Measurements from ENCODE around the gene RAB11A. TPM values are rescaled to one million over a fixed set of nuclear protein-coding genes. Genes with fewer than 3 reads are reported as not detected.

The RAB11A gene
- total RNA-seq, 1 donor from 2014 or later = 171 TPM

DNA sequence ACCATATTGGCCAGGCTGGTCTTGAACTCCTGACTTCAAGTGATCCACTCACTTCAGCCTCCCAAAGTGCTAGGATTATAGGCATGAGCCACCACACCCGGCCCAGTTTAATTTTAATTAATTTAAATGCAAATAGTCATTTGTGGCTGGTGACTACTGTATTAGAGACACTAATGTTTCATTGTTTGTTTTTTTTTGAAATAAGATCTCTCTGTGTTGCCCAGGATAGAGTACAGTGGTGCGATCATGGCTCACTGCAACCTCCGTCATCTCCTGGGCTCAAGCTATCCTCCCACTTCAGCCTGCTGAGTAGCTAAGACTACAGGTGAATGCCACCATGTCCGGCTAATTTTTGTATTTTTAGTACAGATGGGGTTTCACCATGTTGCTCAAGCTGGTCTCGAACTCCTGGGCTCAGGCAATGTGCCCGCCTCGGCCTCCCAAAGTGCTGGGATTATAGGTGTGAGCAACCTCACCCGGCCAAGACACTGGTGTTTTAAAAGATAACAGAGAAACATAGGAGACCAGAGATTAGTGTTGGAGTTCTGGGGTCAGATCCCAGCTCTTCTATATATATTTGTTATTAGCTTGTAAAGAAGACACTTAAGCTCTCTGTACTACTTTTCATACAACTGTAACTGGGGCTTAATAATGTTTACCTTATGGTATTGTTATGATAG lies 34.5 kb upstream of the RAB11A start:
- Mint-ChIP-seq H3K4me3 (no peak overlapping the region), H3K36me3 (ENCODE audit: low read depth) (no peaks in the 10 kb centered on the region), H3K27me3 (ENCODE audit: insufficient read depth) (no peaks in the 10 kb centered on the region), H3K4me1 (ENCODE audit: low read depth) (peaks cover 34% of the 10 kb centered on the region), H3K27ac (no peak overlapping the region), H3K9me3 (no peaks in the 10 kb centered on the region)
- intact Hi-C loops (cut with micrococcal nuclease) = no loop called here
- DNase-seq (ENCODE audit: low spot score) = no peak

DNA sequence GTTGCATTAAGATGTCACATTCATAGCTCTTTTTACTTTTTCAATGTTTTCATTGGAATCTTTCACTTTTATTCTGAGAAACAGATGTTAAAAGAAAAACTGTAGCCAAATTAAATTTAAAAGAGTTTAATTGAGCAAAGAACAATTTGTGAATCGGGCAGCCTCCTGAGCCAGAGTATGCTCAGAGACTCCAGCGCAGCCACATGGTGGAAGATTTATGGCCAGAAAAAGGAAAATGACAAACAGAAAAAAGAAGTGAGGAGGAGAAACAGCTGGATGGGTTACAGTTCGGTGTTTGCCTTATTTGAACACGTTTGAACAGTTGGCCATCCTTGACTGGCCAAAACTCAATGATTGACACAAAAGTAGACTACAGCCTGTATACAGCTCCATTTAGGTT lies 33.8 kb upstream of the RAB11A start:
- intact Hi-C loops (cut with micrococcal nuclease) = no loop called here
- Mint-ChIP-seq H3K36me3 (ENCODE audit: low read depth) (no peaks in the 10 kb centered on the region), H3K27ac (no peak overlapping the region), H3K4me3 (no peak overlapping the region), H3K4me1 (ENCODE audit: low read depth) (peaks cover 31% of the 10 kb centered on the region), H3K9me3 (no peaks in the 10 kb centered on the region), H3K27me3 (ENCODE audit: insufficient read depth) (no peaks in the 10 kb centered on the region)
- no peak for DNase-seq (ENCODE audit: low spot score)

DNA sequence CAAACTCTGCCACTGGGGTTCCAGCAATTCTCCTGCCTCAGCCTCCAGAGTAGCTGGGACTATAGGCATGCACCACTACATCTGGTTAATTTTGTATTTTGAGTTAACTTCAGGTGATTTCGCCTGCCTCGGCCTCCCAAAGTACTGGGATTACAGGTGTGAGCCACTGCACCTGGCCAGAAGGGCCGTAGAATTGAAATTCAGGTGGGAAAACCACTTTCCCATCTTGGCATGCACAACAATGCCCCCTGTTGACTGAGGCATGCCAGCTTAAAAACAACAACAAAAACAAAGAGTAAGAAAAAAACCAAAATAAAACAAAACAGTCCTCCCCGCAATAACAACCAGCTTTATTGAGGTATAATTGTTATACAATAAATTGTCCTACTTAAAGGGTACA lies 32.6 kb upstream of the RAB11A start:
- peaks cover 25% of the 10 kb centered on the region for H3K4me1 Mint-ChIP-seq (ENCODE audit: low read depth)
- H3K9me3 Mint-ChIP-seq = no peaks in the 10 kb centered on the region
- intact Hi-C loops (cut with micrococcal nuclease) = no loop called here
- no peak for DNase-seq (ENCODE audit: low spot score)
- no peaks in the 10 kb centered on the region for H3K36me3 Mint-ChIP-seq (ENCODE audit: low read depth)
- no peak overlapping the region for H3K27ac Mint-ChIP-seq
- no peak overlapping the region for H3K4me3 Mint-ChIP-seq
- H3K27me3 Mint-ChIP-seq (ENCODE audit: insufficient read depth) = peaks cover 2% of the 10 kb centered on the region

DNA sequence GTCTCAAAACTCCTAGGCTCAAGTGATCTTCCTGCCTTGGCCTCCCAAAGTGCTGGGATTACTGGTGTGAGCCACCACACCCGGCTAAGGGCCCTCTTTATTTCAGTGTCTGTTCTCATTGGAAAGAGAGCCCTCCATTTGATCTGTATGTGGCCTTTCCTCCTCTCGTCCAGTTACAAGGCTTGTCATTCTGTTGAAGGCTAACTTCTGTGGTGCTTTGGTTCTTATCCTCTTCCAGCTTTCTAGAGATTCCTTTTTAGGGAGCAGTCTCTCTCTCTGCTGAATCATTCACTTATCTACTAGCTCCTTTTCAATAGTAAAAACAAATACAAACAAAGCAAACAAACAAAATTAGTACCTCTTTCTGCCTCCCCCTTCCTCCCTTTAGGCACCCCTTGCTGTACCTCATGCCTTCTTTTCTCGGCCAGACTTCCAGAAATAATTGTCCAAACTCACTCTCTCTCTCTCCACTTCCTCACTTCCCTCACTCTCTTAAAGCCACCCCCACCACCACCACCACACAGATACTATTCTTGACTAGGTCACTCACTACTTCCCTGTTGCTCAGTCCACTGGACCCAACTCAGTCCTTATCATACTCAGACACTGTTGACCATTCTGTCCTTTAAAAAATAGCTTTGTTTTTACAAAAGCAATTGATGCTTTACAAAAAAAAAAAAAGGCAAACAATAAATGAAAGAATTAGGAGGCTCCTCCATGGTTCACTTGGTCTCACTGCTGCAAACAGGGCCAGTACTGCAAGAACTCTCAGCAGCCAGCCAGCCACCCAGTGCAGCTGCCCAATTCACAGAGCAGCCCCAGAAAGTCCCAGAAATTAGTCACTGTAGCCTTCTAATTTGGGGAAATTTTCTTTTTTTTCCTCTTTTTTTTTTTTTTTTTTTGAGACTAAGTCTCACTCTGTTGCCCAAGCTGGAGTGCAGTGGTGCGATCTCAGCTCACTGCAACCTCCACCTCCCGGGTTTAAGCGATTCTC lies 31.7 kb upstream of the RAB11A start:
- intact Hi-C loops (cut with micrococcal nuclease) = no loop called here
- Mint-ChIP-seq H3K9me3 (no peaks in the 10 kb centered on the region), H3K36me3 (ENCODE audit: low read depth) (no peaks in the 10 kb centered on the region), H3K4me3 (no peak overlapping the region), H3K27me3 (ENCODE audit: insufficient read depth) (peaks cover 4% of the 10 kb centered on the region), H3K27ac (peak overlapping the region; percentile 3), H3K4me1 (ENCODE audit: low read depth) (peaks cover 17% of the 10 kb centered on the region)
- DNase-seq (ENCODE audit: low spot score) = no peak

DNA sequence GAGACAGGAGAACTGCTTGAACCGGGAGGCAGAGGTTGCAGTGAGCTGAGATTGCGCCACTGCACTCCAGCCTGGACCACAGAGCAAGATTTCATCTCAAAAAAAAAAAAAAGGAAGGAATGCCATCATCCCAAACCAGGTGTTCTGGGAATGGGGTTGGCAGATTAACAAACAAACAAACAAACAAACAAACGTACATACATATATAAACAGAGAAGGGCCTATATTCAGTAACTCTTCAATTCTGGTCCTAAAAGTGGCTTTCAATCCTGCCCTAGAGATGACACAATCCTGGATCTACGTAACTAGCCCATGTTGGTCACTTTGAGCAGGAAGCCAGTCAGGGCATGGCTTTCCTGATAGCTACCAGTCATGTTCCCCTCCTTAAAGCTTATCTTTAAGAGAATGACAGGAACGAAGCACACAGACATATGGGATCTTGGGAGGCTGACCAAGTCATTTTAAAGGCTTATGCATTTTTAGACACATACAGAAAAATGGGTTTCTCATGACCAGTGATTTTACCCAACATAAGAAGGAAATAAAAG lies 29.9 kb upstream of the RAB11A start:
- Mint-ChIP-seq H3K27ac (no peak overlapping the region), H3K9me3 (no peaks in the 10 kb centered on the region), H3K4me3 (no peak overlapping the region), H3K36me3 (ENCODE audit: low read depth) (no peaks in the 10 kb centered on the region), H3K4me1 (ENCODE audit: low read depth) (no peaks in the 10 kb centered on the region), H3K27me3 (ENCODE audit: insufficient read depth) (peaks cover 4% of the 10 kb centered on the region)
- intact Hi-C loops (cut with micrococcal nuclease) = no loop called here
- no peak for DNase-seq (ENCODE audit: low spot score)

DNA sequence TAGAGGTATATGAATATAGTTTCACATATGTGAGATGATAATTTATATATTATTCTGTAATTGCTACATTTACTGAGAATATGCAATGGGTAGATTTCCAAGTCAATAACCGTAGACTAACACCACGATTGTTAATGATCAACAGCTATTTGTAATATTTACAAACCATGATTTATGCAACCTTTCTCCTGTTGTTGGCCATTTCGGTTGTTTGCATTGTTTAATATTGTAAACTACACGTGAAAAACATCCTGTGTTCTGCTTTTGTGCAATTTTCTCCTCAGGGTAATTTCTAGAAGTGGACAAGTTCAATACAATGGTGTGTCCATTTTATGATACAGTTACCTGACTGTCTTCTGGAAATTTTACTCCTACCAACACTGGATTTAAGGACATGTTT lies 29.3 kb upstream of the RAB11A start:
- no peak overlapping the region for H3K4me3 Mint-ChIP-seq
- H3K27me3 Mint-ChIP-seq (ENCODE audit: insufficient read depth) = peaks cover 4% of the 10 kb centered on the region
- intact Hi-C loops (cut with micrococcal nuclease) = no loop called here
- H3K9me3 Mint-ChIP-seq = no peaks in the 10 kb centered on the region
- H3K36me3 Mint-ChIP-seq (ENCODE audit: low read depth) = no peaks in the 10 kb centered on the region
- no peak for DNase-seq (ENCODE audit: low spot score)
- no peak overlapping the region for H3K27ac Mint-ChIP-seq
- no peaks in the 10 kb centered on the region for H3K4me1 Mint-ChIP-seq (ENCODE audit: low read depth)

DNA sequence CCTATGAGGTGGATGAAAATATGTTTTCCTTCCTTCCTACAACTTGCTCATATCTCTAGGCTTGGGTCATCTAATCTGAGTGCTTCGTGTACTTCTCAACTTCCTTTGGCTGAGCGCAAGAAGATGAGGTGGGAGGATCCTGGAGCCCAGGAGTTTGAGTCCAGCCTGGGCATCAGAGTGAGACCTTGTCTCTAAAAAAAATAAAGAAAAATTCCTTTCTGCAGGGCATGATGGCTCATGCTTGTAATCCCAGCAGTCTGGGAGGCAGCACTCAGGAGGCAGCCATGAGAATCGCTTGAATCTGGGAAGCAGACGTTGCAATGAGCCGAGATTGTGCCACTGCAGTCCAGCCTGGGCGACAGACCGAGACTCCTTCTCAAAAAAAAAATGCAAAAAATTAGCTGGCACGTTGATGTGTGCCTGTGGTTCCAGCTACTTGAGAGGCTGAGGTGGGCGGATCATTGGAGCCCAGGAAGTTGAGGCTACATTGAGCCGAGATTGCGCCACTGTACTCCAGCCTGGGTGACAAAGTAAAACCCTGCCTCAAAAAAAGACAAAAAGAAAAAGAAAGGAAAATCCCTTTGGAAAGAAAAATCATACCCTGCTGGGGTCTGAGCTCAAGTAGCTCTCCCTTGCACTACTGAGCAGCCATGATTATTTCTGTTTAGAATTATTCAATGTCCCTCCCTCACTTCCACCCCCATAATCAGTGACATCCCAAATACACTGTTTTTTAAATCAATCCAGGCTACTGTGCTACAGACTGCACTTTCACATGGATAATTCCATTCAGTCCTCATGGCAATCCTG lies 28.0 kb upstream of the RAB11A start:
- Mint-ChIP-seq H3K4me3 (no peak overlapping the region), H3K27ac (no peak overlapping the region), H3K9me3 (no peaks in the 10 kb centered on the region), H3K27me3 (ENCODE audit: insufficient read depth) (peaks cover 4% of the 10 kb centered on the region), H3K36me3 (ENCODE audit: low read depth) (no peaks in the 10 kb centered on the region), H3K4me1 (ENCODE audit: low read depth) (no peaks in the 10 kb centered on the region)
- intact Hi-C loops (cut with micrococcal nuclease) = no loop called here
- no peak for DNase-seq (ENCODE audit: low spot score)

DNA sequence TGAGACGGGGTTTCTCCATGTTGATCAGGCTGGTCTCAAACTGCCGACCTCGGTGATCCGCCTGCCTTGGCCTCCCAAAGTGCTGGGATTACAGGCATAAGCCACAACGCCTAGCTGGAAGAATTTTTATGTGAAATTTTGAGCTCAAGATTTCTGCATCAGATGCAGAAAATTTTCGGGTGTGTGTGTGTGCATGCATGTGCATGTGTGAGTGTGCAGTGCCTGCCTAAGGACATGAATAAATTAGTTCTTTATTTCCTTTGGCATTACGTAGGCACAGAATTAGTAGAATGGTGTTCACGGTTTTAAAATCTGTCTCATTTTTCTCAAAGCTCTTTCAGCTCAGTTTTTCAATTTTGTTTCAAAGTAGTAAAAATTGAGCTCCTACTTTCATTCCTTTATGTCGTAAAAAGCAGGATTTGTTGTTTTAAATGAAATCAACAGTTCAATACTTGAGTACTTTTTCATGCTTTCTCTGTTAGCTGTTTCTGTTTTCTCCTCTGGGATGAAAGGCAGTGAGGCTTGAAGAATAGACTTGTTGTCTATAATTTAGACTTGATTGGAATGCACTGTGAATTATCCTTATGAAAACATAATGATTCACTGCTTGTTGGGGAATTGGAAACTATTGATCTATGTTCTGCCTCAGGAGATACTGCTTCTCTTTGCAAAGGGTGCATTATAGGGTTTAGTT lies 23.3 kb upstream of the RAB11A start:
- DNase-seq (ENCODE audit: low spot score) = no peak
- no peaks in the 10 kb centered on the region for H3K36me3 Mint-ChIP-seq (ENCODE audit: low read depth)
- intact Hi-C loops (cut with micrococcal nuclease) = no loop called here
- H3K27me3 Mint-ChIP-seq (ENCODE audit: insufficient read depth) = peaks cover 5% of the 10 kb centered on the region
- H3K27ac Mint-ChIP-seq = no peak overlapping the region
- H3K4me1 Mint-ChIP-seq (ENCODE audit: low read depth) = no peaks in the 10 kb centered on the region
- H3K4me3 Mint-ChIP-seq = no peak overlapping the region
- H3K9me3 Mint-ChIP-seq = no peaks in the 10 kb centered on the region

DNA sequence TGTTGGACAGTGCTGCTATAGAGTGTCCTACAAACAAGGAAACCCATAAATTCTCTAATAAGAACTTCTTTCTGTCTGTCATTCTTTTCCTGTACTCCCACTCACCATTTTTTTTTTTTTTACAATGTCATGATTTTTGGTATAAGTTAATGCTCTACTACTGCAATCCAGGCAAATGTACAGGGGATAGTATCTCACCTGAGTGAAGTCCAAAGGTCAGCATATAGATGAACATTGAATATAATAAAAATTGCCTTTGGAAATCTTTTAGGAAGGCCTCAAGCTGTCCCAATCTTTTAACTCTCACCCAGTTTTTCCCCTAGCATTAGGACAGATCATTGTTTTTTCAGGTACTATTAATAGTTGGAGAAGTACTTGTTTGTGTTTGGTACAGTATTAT lies 21.3 kb upstream of the RAB11A start:
- Mint-ChIP-seq H3K27ac (no peak overlapping the region), H3K9me3 (no peaks in the 10 kb centered on the region), H3K36me3 (ENCODE audit: low read depth) (no peaks in the 10 kb centered on the region), H3K4me3 (no peak overlapping the region), H3K27me3 (ENCODE audit: insufficient read depth) (peaks cover 1% of the 10 kb centered on the region), H3K4me1 (ENCODE audit: low read depth) (no peaks in the 10 kb centered on the region)
- no peak for DNase-seq (ENCODE audit: low spot score)
- intact Hi-C loops (cut with micrococcal nuclease) = no loop called here

DNA sequence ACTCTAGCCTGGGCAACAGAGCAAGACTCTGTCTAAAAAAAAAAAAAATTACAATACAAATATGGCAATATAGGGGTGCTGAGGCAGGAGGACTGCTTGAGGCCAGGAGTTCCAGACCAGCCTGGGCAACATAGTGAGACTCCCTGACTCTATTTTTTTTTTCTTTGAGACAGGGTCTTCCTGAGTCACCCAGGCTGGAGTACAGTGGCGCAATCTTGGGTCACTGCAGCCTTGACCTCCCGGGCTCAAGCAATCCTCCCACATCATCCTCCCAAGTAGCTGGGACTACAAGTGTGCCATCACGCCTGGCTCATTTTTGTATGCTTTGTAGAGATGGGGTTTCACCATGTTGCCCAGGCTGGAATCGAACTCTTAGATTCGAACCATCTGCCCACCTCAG lies 17.3 kb upstream of the RAB11A start:
- Mint-ChIP-seq H3K27me3 (ENCODE audit: insufficient read depth) (peaks cover 5% of the 10 kb centered on the region), H3K4me1 (ENCODE audit: low read depth) (no peaks in the 10 kb centered on the region), H3K36me3 (ENCODE audit: low read depth) (no peaks in the 10 kb centered on the region), H3K4me3 (no peak overlapping the region), H3K27ac (no peak overlapping the region), H3K9me3 (no peaks in the 10 kb centered on the region)
- DNase-seq (ENCODE audit: low spot score) = no peak
- intact Hi-C loops (cut with micrococcal nuclease) = no loop called here

DNA sequence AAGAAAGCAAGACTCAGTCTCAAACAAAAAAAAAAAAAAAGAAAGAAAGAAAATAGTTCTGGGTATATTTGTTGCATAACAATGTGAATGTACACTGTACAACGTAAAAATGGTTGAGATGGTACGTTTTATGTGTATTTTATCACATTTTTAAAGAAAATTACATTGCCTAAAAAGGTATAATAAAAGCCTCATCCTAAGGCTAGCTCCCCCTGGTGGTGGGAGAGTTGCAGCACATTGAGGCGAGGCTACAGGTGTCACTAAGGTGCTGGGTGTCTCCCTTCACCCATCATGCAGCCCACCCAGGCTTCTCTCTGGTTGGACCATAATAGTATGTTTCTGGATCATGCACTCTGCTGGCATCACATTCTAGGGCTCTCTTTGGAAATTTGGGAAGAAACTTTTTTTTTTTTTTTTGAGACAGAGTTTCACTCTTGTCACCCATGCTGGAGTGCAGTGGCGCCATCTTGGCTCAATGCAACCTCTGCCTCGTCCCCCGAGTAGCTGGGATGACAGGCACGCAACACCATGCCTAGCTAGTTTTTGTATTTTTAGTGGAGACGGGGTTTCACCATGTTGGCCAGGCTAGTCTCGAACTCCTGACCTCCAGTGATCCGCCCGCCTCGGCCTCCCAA lies 12.4 kb upstream of the RAB11A start:
- H3K4me1 Mint-ChIP-seq (ENCODE audit: low read depth) = no peaks in the 10 kb centered on the region
- H3K27ac Mint-ChIP-seq = no peak overlapping the region
- H3K4me3 Mint-ChIP-seq = no peak overlapping the region
- H3K36me3 Mint-ChIP-seq (ENCODE audit: low read depth) = no peaks in the 10 kb centered on the region
- H3K9me3 Mint-ChIP-seq = no peaks in the 10 kb centered on the region
- peaks cover 6% of the 10 kb centered on the region for H3K27me3 Mint-ChIP-seq (ENCODE audit: insufficient read depth)
- peak; percentile 70 for DNase-seq (ENCODE audit: low spot score)
- intact Hi-C loops (cut with micrococcal nuclease) = loop anchor here (1.0 to 2.0 kb wide), 2 partner anchors 24 to 219 kb away; no protein-coding TSS in a partner anchor

Measured in activated T-helper 1 cell treated with anti-CD3 and anti-CD28 coated beads, Interleukin-12 subunit alpha, Interleukin-12 subunit beta, Interleukin-2, Interleukin-4 antibody, amounts not matched to agents 30 ng/mL and 10 ng/mL and 1 ng/mL, durations not matched to agents 14 hours and 24 hours and 36 hours (primary cell).